Myocyte (in vitro differentiated cells): ENCODE data around the gene CCDC12. TPM values are rescaled to one million over a fixed set of nuclear protein-coding genes. Genes with fewer than 3 reads are reported as not detected.

Experiments
- DNase-seq: peaks from one replicate; pipeline ENCODE4 v3.0.0-alpha.2; 2012; ENCODE audit warnings: low read depth
- polyA plus RNA-seq: library from polyadenylated mRNA; unstranded; fragments of >200 nt; gene quantifications from one replicate; pipeline ENCODE4 v1.2.1, GENCODE V29; 2012; ENCODE audit warnings: missing spikeins
- total RNA-seq: library from RNA; depleted of rRNA; stranded (reverse); fragments of >200 nt; gene quantifications from 2 replicates; pipeline ENCODE4 v1.2.3, GENCODE V29; 2014

CCDC12 gene
- total RNA-seq: 20.9 and 22.6 TPM in 2 replicates
- polyA plus RNA-seq: 31.8 TPM

DNA sequence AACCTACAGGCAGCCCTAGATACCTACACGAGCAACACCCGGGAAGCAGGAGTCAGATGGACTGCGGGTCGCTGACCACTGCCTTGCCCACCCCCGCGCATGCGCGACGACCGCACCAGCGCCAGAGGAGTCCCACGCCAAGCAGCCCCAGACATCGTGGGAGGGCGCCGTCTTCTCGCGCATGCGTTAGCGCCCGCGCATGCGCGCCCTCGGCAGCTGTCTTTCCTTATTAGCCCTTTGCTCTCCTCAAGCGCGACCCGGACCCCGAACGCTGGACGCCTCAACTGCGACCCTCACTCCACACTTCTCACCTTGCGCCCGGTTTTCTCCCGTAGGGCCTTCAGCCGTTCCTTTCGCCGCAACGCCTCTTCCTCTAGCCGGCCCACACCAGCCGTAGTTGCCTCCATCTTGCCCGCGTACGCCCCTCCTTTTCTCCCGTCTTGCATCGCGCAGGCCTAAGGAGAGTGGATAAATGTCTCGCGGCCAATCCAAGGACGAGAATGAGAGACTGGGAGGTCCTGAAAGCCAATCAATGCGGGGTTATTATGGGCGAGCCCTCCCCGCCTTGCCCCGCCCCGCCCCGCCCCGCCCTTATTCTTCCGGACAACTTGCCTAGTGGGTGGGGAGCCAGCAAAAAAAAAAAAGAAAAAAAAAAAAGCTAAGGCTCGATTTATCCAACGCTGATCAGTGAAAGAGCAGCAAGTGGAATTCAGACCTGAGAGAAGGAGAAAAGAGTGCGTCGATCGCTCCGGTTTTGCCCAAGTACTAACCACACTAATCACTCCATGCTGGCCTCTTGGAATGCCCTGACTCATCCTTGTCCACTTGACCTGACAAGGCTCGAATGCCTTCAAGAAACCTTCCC lies at the start of gene CCDC12:
Gene CCDC12, minus strand, starts transcription at position 420 of the 865 bp plus-strand sequence. Its CDS starts 13 bp downstream, at position 407.
- DNase-seq: peak; percentile 100

DNA sequence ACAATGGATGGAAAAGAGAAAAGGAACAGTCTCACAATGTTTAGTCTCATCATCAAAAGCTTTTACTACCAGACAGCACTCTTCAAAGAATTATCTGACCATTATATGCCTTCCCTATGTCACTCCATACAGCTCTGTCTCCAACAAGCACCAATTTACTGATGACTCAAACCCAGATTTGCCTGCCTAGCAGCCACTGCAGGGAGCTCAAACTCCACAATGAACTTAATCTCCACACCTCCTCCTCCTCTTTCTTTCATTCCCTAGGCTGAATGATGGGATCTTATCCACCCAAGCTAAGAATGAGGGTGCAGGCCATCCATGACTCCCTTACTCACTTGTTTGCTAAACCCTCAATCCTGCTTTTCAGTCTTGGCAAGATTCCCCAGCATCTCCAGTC lies 48.4 kb upstream of the CCDC12 start:
- no peak for DNase-seq

DNA sequence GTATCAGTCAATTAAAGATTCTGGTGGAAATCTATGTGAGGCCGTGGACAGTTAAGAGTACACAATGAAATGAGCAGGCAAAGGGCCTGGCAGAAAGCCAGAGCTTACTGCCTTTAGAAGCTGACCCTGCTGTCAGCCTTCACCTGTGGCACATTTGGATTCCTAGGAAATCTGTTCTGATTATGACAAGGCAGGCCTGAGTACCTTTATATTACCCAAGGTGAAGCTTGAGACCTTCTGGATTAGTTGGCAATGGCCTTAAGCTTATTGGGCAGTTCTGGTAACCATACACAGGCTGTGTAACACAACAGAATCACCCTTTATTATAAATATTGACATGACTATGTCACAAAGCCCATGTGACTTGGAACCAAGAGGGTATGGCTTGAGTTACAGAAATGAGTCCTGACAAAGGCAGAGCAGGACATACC lies 46.1 kb upstream of the CCDC12 start:
- DNase-seq: peak; percentile 28

DNA sequence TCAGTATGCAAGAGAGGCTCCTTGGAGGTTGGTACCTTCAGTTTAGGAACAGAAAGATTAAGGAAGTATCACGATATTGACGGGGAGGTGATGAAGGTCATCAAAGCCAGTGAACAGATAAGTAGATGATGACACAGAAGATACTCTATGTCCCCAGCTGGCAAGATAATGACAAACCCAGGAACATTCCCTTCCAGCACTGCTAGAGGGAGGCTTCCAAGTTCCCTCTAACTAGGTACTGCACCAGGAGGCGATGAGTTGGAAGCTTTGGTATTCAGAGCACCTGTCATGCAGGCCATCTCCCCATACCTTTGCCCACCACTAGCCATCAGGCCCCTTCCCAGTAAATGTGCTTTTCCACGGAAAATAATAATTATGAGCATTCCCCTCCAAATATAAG lies 43.8 kb upstream of the CCDC12 start:
- no peak for DNase-seq

DNA sequence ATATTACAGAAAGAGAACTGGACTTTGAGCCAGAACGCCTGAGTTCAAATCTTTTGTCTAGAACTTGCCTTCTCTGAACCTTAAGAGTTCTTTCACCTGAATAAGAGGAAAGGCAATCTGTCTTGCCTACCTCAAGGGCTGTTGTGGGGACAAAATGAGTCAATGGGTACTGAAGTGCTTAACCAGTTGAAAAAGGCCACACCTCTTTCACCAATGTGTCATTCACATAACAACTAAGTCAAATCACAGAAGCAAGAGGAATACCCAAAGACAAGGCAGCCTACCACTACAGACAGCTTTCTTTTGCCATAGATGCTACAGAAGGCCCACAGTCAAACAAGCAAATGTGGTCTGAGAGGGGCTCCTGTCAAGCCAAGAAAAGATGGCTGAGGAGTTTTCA lies 42.7 kb upstream of the CCDC12 start:
- peak; percentile 26 for DNase-seq

DNA sequence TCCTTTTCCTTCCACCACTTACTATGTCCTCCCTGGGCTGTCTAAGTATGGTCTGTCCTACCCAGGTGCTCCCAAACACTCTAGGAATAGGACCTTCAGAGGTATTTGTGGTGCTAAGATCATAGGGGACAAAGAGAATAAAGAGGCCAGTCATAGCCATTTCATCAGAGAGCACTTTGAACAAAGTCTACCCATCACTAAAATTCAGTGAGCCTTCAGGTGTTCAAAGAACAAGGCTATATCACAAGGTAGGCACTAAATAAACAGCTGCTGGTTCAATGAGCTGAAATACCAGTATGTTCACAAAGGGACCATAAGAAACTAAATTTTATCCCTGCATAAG lies 41.7 kb upstream of the CCDC12 start:
- DNase-seq: no peak

DNA sequence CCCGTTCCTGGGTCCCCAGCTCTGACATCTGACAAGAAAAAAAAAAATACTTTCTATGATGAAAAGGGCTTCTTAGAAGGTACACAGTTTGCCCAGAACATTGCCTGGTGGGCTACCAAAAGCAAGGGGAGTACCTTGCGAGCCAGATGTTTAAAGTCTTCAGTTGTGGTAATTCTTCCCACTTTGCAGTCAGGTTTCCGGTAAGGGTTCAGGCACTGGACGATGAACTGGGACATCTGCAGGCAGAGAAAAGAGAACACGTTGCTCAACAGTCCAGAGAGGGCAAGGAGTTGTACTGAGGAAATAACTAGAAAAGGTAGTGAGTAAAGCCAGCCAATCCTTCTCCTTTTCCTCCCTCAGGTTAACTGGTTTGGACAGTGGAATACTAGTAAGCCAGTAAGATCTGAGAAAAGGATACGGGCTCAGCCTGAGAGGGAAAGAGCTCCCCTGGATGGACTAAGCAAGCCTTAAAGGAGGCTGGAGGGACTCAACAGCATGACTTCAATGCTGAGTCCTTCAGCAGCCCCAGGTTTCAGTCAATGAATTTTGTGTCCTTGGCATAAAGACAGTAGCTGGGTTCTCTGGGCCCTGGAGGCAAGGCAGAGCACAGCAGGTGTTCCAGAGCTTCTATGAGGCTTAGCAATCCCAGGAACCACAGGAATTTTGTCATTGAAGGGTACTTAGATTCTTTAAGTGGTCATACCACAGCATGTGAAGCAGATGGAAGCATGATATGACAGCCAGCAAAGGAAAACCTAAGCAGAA lies 41.1 kb upstream of the CCDC12 start:
- DNase-seq: peak; percentile 94

DNA sequence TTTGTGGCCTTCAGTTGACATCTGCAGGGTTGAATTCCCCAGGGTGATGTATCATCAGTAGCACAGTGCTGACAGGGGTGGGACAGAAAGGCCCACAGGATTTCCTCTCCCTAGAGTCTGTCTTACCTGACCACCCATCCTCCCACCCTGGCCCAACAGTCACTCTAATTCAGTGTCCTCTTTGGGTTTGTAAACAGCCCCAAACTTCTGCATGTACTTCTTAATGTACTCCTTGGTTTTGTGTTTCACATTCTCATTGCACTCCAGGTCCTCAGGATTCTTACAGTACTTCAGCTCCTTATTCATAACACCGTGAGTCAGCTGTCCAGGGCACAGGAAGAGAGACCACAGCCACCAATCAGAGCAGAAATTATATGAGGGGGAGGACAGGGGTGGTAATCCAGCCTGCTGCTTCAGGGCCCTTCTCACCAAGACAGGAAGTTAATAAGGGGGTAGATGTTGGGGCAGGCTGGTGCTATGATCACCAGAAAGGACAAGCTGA lies 40.4 kb upstream of the CCDC12 start:
- DNase-seq: peak; percentile 83

DNA sequence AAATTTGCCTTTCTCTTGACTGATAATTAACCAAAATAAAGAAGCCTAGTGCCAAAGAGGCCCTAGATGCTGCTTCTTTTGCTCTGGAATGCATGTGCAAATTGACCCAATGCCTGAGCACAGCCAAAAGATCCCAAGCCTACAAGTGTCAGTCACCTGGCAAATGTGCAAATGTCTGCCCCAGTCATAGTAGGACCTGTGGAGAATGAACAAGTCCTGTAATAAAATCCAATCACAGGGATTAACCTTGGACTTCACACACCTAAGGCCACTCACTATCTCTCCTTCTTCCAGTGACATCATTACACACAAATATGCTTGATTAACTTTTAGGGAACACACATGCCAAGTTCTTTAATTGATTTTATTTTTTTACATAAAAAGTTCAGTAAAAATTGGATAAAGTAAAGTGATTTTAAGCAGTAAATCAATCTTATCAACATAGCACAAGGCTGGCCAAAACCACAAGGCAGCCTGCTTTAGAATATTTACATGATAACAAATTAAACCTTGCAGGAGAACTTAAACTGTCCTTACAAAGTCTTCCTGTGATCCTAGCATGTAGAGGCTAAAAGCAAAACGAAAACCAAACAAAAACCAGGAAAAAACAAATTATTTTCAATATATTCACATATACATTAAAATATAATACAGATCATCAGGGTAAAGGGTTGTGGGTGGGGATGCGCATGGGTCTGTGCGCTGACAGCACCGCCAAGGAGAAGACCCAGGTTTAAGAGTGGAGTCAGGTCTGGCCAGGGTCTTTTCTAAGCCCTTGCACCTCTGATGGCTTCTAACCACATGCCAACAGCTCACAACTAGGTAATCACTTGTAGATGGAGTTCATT lies 39.8 kb upstream of the CCDC12 start:
- DNase-seq: no peak

DNA sequence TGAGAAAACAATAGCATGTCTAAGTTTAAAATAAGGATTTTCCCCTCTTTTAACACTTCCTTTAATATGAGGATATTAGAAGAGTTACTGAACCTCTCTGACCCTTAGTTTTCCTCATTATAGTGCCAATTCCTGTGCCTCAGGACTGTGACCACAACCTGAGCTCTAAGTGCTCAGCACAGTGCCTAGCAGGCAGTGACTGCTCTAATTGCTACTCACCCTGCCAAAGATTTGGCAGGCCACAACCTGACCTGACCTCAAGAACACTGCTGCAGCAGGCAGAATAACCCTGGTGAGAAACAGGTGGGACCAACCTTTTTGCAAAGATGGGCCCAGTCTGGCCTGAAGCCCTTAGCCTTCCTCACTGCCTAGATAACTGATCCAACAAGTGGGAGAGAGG lies 38.6 kb upstream of the CCDC12 start:
- DNase-seq: peak; percentile 48

DNA sequence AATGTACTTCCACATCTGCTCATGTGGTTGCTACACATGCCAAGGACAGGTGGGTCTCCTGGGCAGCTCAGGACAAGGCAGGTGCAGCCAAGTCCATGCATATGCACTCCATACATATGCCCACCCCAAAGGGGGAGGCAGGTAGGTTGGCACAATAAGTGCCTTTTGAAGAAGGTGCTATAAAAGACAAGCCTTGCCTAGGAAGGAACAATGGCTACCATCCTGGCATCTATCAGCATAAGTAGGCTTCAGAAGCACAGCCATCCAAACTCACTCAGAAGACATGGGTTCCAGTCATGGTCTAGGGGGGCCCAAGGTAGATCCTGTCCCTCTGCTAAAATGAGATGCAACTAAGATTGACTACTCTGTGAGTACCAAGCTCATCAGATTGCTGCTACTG lies 37.5 kb upstream of the CCDC12 start:
- no peak for DNase-seq

DNA sequence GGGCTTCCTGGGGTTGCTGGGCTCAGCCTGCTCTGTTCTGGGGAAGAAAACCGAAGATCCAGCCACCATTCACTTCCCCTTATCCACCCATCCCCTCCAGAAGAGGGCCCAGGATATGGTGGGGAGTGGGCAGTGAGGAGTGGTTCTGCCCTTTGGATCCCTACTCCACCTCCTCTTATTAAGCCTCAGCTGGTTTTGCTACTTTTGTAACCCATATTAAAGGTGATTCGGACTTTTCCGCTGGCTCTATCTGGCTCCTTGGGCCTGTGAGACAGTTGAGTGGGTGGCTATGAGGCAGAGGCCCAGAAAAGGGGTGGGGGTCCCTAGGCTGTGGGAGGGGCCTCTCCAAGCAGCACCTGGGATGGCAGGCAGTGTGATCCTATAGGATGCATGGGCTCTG lies 36.7 kb upstream of the CCDC12 start:
- no peak for DNase-seq

DNA sequence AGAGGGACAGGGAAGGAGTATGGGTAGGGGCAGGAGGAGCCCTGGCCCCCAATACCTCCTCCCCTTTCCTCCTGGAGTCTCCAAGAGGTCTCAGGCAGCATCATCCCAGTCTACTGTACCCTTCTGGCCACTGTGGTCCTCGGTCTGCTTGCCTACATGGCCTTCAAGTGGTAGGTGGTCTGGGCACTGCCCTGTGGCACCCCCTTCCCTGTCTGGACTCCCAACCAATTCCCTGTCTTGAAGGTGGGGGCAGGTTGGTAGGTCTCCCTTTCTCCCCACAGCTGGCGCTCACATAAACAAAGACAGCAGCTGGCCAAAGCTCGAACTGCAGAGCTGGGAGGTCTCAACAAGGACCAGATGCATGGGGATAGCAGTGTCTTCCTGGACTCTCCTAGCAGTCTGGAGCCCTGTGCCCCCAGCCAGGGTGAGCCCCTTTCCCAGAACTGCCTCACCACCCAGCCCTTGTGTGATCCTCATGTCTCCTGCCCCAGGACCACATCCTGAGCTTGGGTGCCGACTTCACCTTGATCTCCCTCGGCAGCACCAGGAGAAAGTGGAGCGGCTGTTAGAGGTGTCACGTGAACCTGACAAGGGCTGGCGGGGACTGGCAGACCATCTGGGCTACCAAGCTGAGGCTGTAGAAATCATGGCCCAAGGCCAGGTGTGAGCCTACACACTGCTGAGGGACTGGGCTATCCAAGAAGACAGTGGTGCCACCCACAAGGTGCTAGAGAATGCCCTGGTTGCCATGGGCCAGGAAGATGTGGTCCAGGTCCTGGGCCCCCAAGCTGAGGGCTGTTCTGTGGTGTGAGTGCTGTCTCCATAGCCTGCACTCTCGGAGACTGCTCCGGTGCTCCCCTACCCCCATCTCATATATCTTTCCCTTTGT lies 36.0 kb upstream of the CCDC12 start:
- DNase-seq: no peak

DNA sequence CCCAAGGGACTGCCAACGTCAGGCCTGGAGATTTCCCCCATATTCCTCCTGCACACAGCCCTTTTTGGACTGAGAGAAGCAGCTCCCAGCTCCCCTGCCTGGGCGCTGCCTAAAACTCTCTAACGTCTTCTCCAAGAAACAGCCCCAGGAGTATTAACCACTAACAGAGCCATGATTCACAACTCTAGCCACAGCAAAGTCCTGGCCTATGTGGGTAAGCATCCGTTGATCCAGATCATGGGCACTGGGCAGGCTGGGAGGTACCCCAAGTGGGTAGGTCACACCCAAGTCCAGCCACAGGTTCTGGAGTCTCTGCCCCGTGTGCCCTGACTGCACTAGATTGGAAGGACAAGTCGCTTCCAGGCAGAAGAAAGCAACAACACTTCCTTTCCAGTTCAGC lies 34.8 kb upstream of the CCDC12 start:
- no peak for DNase-seq

DNA sequence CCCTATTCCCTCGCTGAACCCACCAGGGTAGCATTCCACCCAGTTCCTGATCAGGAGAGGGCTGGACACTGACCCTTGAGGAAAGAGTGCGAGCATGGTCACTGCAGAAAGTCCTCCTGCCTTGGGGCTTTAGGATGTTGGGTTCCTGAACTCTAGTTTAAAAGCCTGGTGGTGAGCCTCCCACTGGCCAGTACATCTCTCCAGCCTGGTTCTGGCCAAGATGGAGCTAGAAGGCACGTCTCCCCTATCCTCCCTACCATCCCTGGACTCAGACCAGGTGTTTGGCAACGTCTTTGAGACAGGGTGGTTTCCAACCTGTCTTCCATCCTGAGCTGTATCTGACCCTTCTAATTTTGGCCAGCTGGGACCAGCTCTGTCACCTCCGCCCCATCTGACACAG lies 34.4 kb upstream of the CCDC12 start:
- DNase-seq: no peak

DNA sequence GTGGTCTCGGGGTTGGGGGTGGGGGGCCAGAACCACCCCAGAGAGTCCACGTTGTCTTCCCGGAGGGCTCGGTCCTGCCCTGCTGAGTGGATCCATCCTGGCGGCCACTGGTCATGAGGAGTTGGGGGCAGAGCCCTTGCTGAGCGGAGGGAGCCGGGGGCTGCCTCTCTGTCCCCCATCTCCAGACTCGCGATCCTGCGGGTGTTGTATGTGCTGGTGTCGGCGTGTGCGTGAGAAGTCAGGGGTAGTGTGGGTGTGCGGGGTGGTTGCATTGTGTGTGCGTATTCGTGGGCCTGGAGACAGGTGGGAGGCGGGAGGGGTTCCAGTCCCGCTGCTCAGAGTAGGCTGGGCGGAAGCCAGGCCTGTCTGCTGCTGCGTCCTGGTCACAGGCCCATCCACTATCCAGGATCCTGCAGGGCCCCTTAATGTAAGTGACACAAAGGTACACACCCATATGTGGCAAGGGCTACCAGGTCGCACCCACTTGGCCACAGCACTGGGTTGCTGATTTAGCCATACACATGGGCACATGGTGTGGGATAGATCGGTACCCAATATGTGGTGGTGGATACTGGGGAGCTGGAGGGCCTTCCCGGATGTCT lies 33.7 kb upstream of the CCDC12 start:
- no peak for DNase-seq

DNA sequence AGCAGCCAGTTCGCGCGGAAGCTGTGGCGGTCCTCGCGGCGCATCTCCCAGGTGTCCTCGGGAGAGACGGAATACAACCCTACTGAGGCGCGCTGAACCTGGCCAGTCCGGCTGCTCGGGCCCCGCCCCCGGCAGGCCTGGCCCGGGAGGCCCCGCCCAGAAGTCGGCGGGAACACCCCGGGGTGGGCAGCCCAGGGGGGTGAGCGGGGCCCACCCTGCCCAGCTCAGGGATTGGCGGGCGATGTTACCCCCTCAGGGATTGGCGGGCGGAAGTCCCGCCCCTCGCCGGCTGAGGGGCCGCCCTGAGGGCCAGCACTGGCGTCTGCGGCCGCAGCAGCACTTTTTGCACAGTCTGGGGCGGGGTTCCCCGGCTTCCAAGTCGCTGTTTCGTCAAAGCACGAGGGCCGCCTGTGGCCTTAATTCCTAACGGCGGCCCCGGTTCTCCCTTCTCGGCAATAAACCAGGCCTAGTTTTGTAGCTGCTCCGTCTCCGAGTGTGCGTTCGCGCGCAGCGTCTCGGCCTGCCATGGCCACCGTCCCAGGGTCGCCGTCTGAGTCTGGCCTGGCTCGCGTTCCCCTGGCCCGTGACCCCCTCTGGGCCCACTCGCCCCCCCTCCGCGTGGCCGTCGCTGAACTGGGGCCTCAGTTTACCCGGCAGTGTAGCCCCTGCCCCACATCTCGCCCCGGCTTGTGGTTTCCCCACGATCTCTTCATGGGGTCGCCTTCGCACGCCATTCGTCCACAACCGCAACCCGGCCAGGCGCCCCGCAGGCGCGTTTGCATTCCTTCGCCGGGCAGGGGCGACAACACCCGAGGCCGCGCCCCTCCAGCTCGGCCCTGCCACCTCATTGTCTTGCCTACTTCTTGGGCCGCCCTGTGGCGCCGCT lies 32.9 kb upstream of the CCDC12 start:
- peak; percentile 90 for DNase-seq

DNA sequence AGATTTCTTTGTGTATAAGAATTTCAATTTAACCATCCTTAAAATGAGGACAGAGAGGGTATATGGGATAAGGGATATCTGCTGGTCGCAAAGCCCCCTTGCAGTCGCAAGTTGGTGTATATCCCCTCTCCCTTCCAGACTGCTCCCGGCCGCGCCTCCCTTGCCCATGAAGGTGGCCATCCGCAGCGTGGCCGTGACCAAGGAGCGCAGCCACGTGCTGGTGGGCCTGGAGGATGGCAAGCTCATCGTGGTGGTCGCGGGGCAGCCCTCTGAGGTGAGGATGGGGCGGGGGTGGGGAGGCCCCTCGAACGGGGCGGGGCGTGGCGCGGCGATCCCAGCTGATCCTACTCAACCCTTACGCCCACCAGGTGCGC lies 32.3 kb upstream of the CCDC12 start:
- DNase-seq: no peak

DNA sequence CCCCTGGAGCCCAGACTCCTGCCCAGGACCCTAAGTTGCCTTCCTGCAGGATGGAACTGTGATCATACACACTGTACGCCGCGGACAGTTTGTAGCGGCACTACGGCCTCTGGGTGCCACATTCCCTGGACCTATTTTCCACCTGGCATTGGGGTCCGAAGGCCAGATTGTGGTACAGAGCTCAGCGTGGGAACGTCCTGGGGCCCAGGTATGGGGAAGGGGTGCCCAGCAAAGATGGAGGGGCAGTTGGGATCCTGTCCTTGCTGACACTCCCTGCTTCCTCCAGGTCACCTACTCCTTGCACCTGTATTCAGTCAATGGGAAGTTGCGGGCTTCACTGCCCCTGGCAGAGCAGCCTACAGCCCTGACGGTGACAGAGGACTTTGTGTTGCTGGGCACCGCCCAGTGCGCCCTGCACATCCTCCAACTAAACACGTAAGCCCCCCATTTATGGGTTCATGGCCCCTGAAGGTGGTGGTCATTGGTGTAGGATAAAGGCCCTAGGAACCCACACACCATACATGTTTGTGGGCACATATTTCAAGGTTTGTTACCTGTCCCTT lies 31.8 kb upstream of the CCDC12 start:
- DNase-seq: no peak
